Skin of body (tissue), 2 donors: ENCODE results near the gene ARHGEF28. TPM values are rescaled to one million over a fixed set of nuclear protein-coding genes. Genes with fewer than 3 reads are reported as not detected.

Experiments used
- DNase-seq: peaks from one replicate; lab custom pipeline; 2025; lab: John Stamatoyannopoulos, UW
- total RNA-seq: library from RNA; depleted of rRNA; stranded (reverse); fragments of >200 nt; gene quantifications from one replicate; pipeline ENCODE4 v1.2.3, GENCODE V29; 2014

The ARHGEF28 gene, protein sequence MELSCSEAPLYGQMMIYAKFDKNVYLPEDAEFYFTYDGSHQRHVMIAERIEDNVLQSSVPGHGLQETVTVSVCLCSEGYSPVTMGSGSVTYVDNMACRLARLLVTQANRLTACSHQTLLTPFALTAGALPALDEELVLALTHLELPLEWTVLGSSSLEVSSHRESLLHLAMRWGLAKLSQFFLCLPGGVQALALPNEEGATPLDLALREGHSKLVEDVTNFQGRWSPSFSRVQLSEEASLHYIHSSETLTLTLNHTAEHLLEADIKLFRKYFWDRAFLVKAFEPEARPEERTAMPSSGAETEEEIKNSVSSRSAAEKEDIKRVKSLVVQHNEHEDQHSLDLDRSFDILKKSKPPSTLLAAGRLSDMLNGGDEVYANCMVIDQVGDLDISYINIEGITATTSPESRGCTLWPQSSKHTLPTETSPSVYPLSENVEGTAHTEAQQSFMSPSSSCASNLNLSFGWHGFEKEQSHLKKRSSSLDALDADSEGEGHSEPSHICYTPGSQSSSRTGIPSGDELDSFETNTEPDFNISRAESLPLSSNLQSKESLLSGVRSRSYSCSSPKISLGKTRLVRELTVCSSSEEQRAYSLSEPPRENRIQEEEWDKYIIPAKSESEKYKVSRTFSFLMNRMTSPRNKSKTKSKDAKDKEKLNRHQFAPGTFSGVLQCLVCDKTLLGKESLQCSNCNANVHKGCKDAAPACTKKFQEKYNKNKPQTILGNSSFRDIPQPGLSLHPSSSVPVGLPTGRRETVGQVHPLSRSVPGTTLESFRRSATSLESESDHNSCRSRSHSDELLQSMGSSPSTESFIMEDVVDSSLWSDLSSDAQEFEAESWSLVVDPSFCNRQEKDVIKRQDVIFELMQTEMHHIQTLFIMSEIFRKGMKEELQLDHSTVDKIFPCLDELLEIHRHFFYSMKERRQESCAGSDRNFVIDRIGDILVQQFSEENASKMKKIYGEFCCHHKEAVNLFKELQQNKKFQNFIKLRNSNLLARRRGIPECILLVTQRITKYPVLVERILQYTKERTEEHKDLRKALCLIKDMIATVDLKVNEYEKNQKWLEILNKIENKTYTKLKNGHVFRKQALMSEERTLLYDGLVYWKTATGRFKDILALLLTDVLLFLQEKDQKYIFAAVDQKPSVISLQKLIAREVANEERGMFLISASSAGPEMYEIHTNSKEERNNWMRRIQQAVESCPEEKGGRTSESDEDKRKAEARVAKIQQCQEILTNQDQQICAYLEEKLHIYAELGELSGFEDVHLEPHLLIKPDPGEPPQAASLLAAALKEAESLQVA (N-terminal part only)
- total RNA-seq: 19.2 TPM

DNA sequence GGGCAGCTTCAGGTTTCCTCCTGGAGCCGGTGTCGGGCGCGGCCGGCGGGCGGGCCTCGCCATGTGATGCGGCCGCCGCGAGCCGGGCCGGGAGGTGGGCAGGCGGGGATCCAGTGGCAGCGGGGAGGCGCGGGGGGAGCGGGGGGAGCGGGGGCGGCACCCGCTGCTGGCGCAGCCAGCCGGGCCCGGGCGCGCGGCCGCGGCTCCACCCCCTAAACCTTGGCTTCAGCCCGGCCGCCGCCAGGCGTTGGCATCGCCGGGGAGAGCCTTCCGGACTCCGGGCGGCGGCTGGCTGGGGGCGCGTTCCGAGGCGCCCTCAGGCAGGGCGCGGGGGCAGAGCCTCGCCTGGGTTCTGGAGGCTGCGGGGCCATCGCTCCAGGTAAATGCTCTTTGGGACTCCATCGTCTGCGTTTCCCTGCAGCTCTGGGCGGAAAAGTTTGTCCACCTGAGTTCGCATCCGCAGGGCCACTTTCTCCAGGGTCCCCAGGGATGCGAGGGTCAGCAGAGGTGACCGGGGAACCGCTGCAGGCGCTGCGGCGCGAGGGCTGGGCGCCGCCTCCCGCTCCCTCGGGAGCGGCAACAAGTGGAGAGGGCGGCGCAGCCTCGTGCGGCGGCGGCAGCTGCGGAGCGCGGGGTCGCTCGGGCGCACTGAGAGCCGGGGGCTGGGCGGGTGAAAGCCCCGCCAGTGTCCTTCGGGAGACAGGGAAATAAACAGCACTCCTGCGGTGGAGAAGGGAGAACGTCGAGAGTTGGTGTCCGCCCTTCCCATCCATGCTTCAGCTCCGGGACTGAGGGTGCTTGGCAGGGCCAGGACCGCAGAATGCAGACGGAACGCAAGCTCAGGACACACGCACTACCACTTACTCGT, at the start of gene ARHGEF28:
Gene ARHGEF28, plus strand, starts transcription at position 253 of the 868 bp plus-strand sequence. CDS start 58,656 bp downstream, outside the sequence.
- no peak for DNase-seq

DNA sequence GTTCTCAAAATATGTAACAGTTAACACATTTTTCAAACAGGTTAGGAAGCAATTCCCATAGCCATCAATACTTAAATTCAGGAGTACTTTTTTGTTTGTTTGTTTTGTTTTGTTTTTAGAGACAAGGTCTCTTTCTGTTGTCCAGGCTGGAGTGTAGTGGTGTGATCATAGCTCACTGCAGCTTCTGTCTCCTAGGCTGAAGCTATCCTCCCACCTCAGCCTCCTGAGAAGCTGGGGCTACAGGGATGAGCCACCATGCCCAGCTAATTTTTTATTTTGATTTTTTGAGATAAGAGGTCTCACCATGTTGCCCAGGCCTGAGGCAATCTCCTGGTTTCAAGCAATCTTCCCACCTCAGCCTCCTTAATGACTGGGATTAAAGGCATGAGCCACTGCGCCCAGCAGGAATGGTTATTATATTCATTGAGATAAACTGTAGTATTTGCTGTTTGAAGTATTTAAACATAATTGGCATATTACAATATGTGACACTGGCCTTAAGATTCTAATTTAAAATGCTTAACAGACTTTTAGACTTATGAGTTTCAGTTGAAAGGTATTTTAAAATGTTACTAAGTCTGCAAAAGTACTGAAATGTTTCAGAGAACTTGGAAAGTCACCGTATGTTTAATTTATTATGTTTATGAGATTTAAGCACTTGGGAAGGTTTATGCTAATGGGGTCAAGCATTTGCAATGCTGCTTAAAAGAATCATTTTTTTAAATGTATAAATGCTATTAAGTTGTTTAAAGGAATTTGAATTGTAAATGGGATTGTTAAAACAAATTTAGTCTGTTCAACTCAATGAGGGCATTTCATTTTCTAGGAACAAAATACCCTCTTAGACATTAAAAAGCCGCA, 43.5 kb upstream of the ARHGEF28 start:
- no peak for DNase-seq

DNA sequence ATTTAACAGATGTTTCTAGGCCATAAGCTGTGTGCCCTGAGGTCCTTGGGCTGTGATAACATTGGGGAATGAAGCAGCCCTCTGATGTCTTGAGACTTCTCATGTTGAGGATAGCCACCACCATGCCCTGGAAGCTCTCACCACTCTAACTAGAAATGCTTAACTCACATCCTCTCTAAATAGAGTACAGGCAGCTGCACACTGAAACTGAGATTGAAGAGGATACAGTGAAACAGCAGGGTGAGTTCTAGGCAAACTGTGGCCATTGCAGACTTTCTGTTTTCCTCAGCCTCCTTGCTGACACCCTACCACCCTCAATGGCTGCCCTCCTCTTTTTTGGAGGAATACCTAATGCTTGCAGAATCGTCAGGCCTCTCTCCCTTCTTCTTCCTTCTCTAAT, 38.1 kb upstream of the ARHGEF28 start:
- no peak for DNase-seq

DNA sequence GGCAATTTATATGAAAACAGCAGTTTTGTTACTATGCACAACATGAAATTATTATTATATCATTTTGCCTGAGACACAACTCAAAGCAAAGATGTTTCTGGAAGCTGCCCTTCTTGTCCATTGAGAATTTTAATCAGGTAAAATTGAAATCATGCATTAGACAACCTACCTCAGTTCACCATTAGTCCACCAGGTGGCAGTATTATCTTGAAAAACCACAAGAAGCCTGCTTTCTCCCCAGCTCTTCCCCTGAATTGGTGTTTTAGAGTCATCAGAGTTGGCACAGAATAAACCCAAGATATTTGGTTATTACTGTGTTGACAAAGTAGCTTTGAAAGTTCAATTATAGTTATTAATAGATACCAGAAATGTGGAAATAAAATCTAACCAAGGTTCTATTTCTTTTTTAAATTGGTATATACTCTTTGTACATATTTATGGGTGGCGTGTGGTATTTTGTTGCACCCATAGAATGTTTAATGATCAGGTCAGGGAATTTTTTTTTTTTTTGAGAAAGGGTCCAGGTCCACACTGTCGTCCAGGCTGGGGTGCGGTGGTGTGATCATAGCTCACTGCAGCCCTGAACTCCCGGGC, 34.8 kb upstream of the ARHGEF28 start:
- peak; percentile 22 for DNase-seq

DNA sequence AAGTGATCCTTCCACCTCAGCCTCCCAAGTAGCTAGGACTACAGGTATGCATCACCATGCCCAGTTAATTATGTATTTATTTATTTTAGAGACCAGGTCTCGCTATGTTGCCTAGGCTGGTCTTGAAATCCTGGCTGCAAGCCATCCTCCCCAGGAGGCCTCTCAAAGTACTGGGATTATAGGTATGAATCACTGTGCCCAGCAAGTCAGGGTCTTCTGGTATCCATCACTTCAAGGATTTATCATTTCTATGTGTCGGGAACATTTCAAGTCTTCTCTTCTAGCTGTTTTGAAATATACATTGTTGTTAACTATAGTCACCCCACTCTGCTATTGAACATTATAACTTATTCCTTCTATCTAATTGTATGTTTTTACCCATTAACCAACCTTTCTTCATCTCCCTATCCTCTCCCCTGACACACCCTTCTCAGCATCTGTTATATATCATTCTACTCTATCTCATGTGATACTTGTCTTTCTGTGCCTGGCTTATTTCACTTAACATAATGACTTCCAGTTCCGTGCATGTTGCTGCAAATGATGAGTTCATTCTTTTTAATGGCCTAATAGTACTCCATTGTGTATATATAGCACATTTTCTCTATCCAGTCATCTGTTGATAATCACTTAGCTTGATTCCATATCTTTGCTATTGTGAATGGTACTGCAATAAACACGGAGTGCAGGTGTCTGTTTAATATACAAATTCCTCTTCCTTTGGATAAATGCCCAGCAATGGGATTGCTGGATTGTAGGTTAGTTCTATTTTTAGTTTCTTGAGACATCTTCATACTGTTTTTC, 34.1 kb upstream of the ARHGEF28 start:
- DNase-seq: no peak

DNA sequence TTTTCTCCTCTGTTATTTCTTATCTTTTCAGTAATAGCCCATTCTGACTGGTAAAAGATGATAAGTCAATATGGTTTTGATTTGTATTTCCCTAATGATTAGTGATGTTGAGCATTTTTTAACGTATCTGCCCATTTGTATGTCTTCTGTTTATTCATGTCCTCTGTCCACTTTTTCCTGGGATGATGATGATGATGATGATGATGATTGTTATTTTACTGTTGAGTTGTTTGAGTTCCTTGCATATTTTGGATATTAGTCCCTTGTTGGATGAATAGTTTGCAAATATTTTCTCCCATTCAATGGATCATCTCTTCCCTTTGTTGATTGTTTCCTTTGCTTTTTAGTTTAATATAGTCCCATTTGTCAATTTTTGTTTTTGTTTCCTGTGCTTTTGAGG, 33.4 kb upstream of the ARHGEF28 start:
- DNase-seq: no peak

DNA sequence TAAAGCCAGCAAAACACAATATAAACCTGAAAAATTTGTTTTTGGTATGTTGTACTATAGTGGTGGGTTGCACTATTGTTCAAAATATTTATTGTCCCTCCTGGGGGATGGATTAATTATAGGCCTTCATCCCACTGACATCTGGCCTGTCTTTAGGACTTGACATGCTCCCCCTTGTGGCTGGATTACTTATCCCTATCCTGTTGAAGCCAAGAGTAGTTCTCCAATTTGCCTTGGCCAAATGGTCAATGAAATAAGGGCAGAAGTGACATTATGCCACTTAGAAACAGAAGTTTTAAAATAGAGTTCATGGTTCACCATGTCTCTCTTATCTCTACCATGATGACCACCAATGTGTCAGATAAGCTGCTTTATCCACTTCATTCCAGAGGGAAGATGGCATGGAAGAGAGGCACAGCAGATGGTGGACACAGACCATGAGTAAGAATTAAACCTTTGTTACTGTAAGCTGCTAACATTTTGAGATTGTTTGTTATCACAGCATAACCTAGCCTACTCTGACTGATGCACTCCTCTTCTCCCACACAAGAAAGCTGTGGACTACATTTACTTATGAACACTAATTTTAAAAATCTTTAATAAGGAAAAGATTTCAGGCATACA, 29.2 kb upstream of the ARHGEF28 start:
- DNase-seq: no peak

DNA sequence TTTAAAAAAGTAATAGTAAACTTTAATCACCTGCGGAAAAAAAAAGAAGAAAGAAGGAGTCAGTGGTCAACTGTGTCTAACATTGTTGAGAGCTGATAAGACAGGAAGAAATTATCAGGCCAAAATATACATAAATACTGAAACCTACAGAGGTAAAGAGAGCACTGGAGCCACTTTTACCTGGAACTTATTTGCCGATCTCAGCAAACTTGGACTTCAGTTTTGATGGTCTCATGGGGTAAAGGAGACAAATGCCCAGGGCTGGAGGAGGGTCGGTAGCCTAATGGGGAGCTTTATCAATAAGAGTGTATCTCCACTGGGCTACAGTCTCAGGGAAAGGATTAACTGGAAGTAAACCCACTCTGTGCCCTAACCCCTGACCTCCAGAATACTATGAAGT, 26.6 kb upstream of the ARHGEF28 start:
- DNase-seq: no peak

DNA sequence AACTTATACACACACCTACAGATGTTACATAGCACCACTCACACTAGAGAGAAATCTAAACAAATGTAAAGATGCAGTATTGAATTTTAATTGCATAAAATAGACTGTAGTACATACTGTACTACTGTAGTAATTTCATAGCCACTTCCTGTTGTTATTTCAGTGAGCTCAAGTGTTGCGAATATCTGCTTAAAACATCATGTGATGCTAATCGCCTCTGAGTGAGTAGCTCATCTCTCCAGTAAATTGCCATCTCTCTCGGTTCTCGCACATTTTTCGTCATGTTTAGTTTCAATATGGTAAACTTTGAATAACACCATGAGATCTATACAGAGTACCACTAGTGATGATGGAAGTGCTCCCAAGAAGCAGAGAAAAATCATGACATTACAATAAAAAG, 22.0 kb upstream of the ARHGEF28 start:
- DNase-seq: no peak

DNA sequence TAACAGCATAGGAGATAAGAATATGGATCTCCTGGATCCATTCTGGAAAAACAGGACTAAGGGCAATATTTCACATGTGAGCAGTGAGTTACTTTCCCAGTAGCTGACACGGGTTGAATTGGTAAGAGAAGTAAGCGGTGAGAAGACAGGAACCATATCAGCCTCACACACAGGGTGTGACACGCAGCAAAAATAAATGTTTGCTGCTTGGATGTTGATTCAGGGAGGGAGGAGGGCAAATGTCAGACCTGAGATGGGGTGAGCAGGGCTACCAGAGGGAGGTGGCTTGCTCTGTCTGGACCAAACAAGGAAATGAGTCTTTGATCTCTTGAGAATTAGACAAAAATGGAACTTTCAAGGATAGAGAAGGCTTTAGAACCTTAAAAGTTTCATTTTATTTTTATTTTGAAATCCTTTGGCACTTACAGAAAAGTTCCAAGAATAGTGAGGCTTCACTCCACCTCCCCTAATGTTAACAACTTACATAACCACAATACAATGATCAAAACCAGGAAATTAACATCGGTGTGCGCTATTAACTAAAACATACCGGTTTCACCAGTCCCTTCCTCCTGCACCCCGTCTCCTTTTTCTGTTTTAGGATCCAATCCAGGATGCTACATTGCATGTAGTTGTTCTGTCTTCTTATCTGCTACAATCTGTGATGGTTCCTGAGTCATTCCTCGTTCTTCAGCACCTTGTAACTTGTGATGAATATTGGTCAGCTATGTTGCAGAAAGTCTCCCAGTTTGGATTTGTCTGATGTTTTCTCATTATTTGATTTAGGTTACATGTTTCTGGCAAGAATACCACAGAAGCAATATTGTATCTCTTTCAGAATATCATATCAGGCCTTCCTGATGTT, 20.5 kb upstream of the ARHGEF28 start:
- no peak for DNase-seq

DNA sequence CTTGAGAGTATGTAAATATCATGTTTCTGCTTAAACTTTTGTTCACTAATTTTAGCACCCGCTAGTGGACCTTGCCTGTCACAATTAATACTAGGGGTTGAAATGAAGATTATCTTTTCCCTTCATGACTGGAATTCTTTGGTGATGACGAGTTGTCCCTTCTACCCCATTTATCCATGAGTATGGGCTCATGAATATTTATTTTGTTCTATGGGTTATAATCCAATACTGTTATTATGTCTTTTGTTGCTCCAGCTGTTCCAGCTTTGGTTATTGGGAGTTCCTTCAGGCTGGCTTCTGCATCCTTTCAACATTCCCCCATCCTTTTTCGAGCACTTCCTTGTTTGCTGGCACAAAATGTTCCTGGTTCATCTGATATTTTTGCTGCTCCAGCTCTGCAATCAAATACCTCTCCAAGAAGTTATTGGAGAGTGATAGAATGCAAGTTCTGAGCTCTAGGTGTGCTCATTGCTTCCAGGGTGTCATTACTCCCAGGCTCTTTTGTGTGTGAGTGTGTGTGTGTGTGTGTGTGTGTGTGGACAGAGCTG, 19.7 kb upstream of the ARHGEF28 start:
- no peak for DNase-seq

DNA sequence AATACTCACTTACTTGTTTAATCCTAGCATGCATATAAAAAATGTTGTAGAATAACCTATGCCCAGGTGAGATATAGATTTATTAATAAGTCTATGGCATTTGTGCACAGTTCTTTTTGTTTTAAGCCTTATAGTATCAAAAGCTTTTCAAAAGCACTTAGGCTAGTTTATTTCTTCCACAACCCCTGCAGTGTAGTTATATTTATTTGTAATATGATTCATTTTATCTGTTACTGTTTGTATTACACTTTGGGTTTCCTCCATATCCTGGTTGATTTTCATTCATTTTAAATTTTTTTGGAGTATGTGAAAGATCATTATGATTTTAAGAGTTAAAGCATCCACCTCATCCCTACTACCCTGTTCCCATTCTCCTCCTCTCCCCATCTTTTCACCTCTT, 18.8 kb upstream of the ARHGEF28 start:
- DNase-seq: no peak

DNA sequence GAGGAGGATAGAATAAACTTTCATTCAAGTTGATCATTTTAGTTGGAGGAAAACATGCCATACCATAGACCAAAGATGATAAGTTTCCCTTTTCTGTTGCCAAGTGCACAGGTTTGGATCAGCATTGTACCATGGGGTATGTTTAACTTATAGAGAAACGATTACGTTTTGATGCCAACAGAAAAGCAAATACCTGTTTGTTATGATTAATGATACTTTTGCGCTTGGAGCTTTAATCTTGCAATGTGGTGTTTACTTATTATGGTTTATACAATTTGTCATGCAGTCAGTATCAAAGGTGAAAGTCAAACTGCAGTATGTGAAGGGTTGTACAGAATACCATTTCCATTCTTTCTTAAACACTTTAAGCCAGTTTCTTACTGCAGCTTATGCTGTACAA, 13.2 kb upstream of the ARHGEF28 start:
- DNase-seq: no peak

DNA sequence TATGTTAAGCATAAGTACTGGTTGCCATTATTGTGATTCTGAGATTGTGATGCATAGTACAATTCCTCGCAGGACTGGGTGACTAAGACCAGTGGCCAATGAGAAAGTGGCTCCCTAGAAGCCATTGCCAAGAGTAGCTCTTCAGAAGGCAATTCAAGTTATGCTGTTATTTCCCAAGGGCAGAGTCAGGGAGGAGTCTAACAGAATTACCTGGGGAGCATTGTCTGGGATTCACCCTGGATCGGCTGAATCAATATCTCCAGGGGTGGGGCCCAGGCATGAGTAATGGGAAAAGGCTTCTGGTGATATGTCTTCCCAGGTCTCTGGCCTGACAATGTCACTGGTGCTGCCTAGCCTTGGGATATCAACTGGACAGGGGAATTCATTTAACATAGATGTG, 10.9 kb upstream of the ARHGEF28 start:
- DNase-seq: no peak

DNA sequence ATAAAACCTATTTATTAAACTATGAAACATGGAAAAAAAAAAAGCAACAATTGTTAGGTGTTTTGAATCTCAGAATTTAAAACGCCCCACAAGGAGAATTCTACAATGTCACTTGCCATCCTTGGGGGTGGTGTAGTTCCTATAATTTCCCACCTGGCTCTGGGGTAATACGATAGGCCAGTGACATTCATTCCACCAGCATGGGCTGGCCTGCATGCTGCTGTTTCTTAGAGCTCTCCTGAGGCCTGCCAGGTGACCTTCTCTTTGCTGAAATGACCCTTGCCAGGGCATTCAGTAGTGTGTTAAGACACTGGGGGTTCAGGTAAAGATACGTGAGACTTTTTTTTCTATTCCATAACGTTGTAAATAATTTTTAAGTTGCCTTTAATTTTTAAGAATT, 10.0 kb upstream of the ARHGEF28 start:
- no peak for DNase-seq

DNA sequence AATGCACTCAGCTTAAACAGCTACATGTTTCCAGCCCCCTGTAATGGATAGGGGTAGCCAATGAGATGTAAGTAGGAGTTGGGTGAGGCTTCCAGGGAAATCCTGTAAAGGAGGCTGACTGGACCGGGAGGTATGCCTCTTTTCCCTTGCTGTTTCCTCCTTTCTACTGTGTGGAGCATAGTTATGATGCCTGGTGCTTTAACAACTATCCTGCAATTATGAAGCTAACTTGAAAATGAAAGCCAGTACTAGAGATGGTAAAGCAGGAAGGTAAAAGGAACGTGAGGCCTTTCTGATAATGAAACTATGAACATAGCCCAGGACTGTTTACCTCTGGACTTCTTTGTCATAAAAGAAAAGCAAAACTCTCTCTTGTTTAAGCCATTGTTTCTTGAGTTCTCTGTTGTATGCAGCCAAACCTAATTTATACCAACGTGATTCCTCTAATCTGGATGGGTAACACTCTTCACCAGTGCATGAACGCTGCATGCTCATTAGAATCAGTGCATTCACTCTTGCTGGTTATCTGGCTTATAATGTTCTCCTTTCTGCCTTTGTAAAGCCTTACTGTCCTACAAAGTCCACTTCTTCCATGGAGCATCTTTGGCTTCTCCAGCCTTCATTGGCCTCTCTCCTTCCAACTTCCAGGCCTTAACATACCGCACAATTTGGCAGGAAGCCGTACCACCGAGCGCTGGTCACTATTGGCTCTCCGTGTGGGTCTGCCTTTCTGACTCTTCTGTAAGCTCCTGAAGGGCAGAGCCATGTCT, 8.3 kb upstream of the ARHGEF28 start:
- no peak for DNase-seq
